Activated T-helper 1 cell treated with anti-CD3 and anti-CD28 coated beads, Interleukin-12 subunit alpha, Interleukin-12 subunit beta, Interleukin-2, Interleukin-4 antibody, amounts not matched to agents 30 ng/mL and 10 ng/mL and 1 ng/mL, durations not matched to agents 14 hours and 24 hours and 36 hours (primary cell): ENCODE data around the gene REV3L. TPM values are rescaled to one million over a fixed set of nuclear protein-coding genes. Genes with fewer than 3 reads are reported as not detected.
"Not testable (repeated sequence)": the region's sequence is repeated elsewhere in the genome, so short reads cannot be mapped to it uniquely, and the experiment has no call there.

Experiments used
- DNase-seq: peaks from one replicate; pipeline ENCODE4 v3.0.0; 2021; ENCODE audit warnings: low spot score
- H3K27ac Mint-ChIP-seq: one replicate; pipeline ENCODE4 v1.8.0; 2021; ENCODE audit warnings: mild to moderate bottlenecking, mixed read lengths
- H3K27me3 Mint-ChIP-seq: one replicate; pipeline ENCODE4 v1.8.0; 2022; ENCODE audit warnings: mild to moderate bottlenecking, moderate library complexity, mixed read lengths; ENCODE audit not compliant: insufficient read depth
- H3K36me3 Mint-ChIP-seq: one replicate; pipeline ENCODE4 v1.8.0; 2021; ENCODE audit warnings: low read depth, mixed read lengths
- H3K4me1 Mint-ChIP-seq: one replicate; pipeline ENCODE4 v1.8.0; 2021; ENCODE audit warnings: low read depth, mixed read lengths
- H3K4me3 Mint-ChIP-seq: one replicate; pipeline ENCODE4 v1.8.0; 2021; ENCODE audit warnings: mild to moderate bottlenecking, moderate library complexity, mixed read lengths
- H3K9me3 Mint-ChIP-seq: one replicate; pipeline ENCODE4 v1.8.0; 2021; ENCODE audit warnings: mixed read lengths
- intact Hi-C: fragments of 100-400 bp; cut with micrococcal nuclease; formaldehyde crosslinking; loops from one replicate; pipeline ENCODE4 v1.15.1; 2024
- total RNA-seq: library from RNA; stranded (reverse); gene quantifications from 2 replicates; pipeline ENCODE4 v1.2.3, GENCODE V29; 2022

The REV3L gene
- total RNA-seq, 1 donor from 2014 or later: 18.3 TPM

GRCh38 chr6:111515259-111515658 is 32.2 kb upstream of the REV3L start:
- DNase-seq: no peak
- Mint-ChIP-seq H3K4me3 (no peak overlapping the region), H3K36me3 (no peaks in the 10 kb centered on the region), H3K27me3 (no peaks in the 10 kb centered on the region), H3K27ac (no peak overlapping the region), H3K4me1 (peaks cover 9% of the 10 kb centered on the region), H3K9me3 (no peaks in the 10 kb centered on the region)
- intact Hi-C loops: no loop called here

GRCh38 chr6:111514531-111514930 is 31.5 kb upstream of the REV3L start:
- H3K27ac Mint-ChIP-seq, H3K4me1 Mint-ChIP-seq, DNase-seq, H3K4me3 Mint-ChIP-seq, H3K36me3 Mint-ChIP-seq, H3K27me3 Mint-ChIP-seq, H3K9me3 Mint-ChIP-seq, intact Hi-C loops: not testable (repeated sequence)

- H3K36me3 Mint-ChIP-seq, H3K27me3 Mint-ChIP-seq, intact Hi-C loops, H3K27ac Mint-ChIP-seq, H3K9me3 Mint-ChIP-seq, DNase-seq, H3K4me3 Mint-ChIP-seq: not testable (repeated sequence)
- H3K4me1 Mint-ChIP-seq: peaks cover 12% of the 10 kb centered on the region
Observed at GRCh38 chr6:111507219-111507618, 24.2 kb upstream of the REV3L start.

- DNase-seq, H3K36me3 Mint-ChIP-seq, H3K4me3 Mint-ChIP-seq, H3K27ac Mint-ChIP-seq, H3K27me3 Mint-ChIP-seq, intact Hi-C loops, H3K9me3 Mint-ChIP-seq: not testable (repeated sequence)
- peaks cover 12% of the 10 kb centered on the region for H3K4me1 Mint-ChIP-seq
Observed at GRCh38 chr6:111505498-111505897, 22.5 kb upstream of the REV3L start.

GRCh38 chr6:111503660-111504059 is 20.6 kb upstream of the REV3L start:
- Mint-ChIP-seq H3K36me3 (peaks cover 12% of the 10 kb centered on the region), H3K27ac (no peak overlapping the region), H3K9me3 (no peaks in the 10 kb centered on the region), H3K4me3 (no peak overlapping the region), H3K4me1 (peaks cover 15% of the 10 kb centered on the region), H3K27me3 (peaks cover 2% of the 10 kb centered on the region)
- no peak for DNase-seq
- intact Hi-C loops: no loop called here

GRCh38 chr6:111503194-111503593 is 20.2 kb upstream of the REV3L start:
- intact Hi-C loops: no loop called here
- no peak overlapping the region for H3K4me3 Mint-ChIP-seq
- H3K9me3 Mint-ChIP-seq: no peaks in the 10 kb centered on the region
- no peak overlapping the region for H3K27ac Mint-ChIP-seq
- peaks cover 17% of the 10 kb centered on the region for H3K4me1 Mint-ChIP-seq
- peaks cover 2% of the 10 kb centered on the region for H3K27me3 Mint-ChIP-seq
- DNase-seq: no peak
- peaks cover 13% of the 10 kb centered on the region for H3K36me3 Mint-ChIP-seq

GRCh38 chr6:111502154-111502553 is 19.1 kb upstream of the REV3L start:
- H3K9me3 Mint-ChIP-seq: no peaks in the 10 kb centered on the region
- no peak overlapping the region for H3K27ac Mint-ChIP-seq
- H3K36me3 Mint-ChIP-seq: peaks cover 13% of the 10 kb centered on the region
- no peak for DNase-seq
- H3K4me3 Mint-ChIP-seq: no peak overlapping the region
- intact Hi-C loops: no loop called here
- peaks cover 17% of the 10 kb centered on the region for H3K4me1 Mint-ChIP-seq
- H3K27me3 Mint-ChIP-seq: peaks cover 2% of the 10 kb centered on the region

- Mint-ChIP-seq H3K36me3 (peaks cover 6% of the 10 kb centered on the region), H3K4me1 (peaks cover 20% of the 10 kb centered on the region), H3K4me3 (no peak overlapping the region), H3K27ac (no peak overlapping the region), H3K27me3 (no peaks in the 10 kb centered on the region), H3K9me3 (no peaks in the 10 kb centered on the region)
- intact Hi-C loops: no loop called here
- DNase-seq: no peak
Observed at GRCh38 chr6:111499269-111499793, 16.3 kb upstream of the REV3L start.

- Mint-ChIP-seq H3K27ac (no peak overlapping the region), H3K36me3 (peaks cover 9% of the 10 kb centered on the region), H3K9me3 (no peaks in the 10 kb centered on the region), H3K4me1 (peaks cover 19% of the 10 kb centered on the region), H3K27me3 (no peaks in the 10 kb centered on the region), H3K4me3 (no peak overlapping the region)
- no peak for DNase-seq
- intact Hi-C loops: no loop called here
Observed at GRCh38 chr6:111494951-111495635, 12.1 kb upstream of the REV3L start.

- Mint-ChIP-seq H3K4me1 (peaks cover 32% of the 10 kb centered on the region), H3K36me3 (peaks cover 8% of the 10 kb centered on the region), H3K4me3 (no peak overlapping the region), H3K27ac (no peak overlapping the region), H3K27me3 (no peaks in the 10 kb centered on the region), H3K9me3 (no peaks in the 10 kb centered on the region)
- no peak for DNase-seq
- intact Hi-C loops: no loop called here
Observed at GRCh38 chr6:111492499-111492898, 9.5 kb upstream of the REV3L start.

GRCh38 chr6:111490067-111490466 is 7.0 kb upstream of the REV3L start:
- Mint-ChIP-seq H3K9me3 (peaks cover 5% of the 10 kb centered on the region), H3K4me3 (no peak overlapping the region), H3K4me1 (peaks cover 46% of the 10 kb centered on the region), H3K36me3 (peaks cover 8% of the 10 kb centered on the region), H3K27ac (no peak overlapping the region), H3K27me3 (no peaks in the 10 kb centered on the region)
- intact Hi-C loops: no loop called here
- no peak for DNase-seq

- intact Hi-C loops: loop anchor here (1.0 to 2.0 kb wide), 6 partner anchors 35 to 672 kb away; partner anchors contain the start of genes CDK19, RPF2 and TRAF3IP2
- DNase-seq: peak; percentile 14
- Mint-ChIP-seq H3K27me3 (no peaks in the 10 kb centered on the region), H3K4me3 (peak overlapping the region; percentile 11), H3K9me3 (peaks cover 5% of the 10 kb centered on the region), H3K4me1 (peaks cover 51% of the 10 kb centered on the region), H3K27ac (peak overlapping the region; percentile 77), H3K36me3 (peaks cover 4% of the 10 kb centered on the region)
Observed at GRCh38 chr6:111487661-111488060, 4.6 kb upstream of the REV3L start.

GRCh38 chr6:111486921-111487320 is 3.9 kb upstream of the REV3L start:
- peaks cover 53% of the 10 kb centered on the region for H3K4me1 Mint-ChIP-seq
- H3K36me3 Mint-ChIP-seq: peaks cover 4% of the 10 kb centered on the region
- H3K27me3 Mint-ChIP-seq: no peaks in the 10 kb centered on the region
- H3K9me3 Mint-ChIP-seq: peaks cover 5% of the 10 kb centered on the region
- intact Hi-C loops: loop anchor here (1.0 to 2.0 kb wide), 6 partner anchors 36 to 672 kb away; partner anchors contain the start of genes CDK19, RPF2 and TRAF3IP2
- peak; percentile 9 for DNase-seq
- H3K27ac Mint-ChIP-seq: peak overlapping the region; percentile 77
- H3K4me3 Mint-ChIP-seq: no peak overlapping the region
